Measurements from ENCODE around the gene CSRP1.
"Not testable (repeated sequence)": the region's sequence is repeated elsewhere in the genome, so short reads cannot be mapped to it uniquely, and the experiment has no call there.

The CSRP1 gene

DNA sequence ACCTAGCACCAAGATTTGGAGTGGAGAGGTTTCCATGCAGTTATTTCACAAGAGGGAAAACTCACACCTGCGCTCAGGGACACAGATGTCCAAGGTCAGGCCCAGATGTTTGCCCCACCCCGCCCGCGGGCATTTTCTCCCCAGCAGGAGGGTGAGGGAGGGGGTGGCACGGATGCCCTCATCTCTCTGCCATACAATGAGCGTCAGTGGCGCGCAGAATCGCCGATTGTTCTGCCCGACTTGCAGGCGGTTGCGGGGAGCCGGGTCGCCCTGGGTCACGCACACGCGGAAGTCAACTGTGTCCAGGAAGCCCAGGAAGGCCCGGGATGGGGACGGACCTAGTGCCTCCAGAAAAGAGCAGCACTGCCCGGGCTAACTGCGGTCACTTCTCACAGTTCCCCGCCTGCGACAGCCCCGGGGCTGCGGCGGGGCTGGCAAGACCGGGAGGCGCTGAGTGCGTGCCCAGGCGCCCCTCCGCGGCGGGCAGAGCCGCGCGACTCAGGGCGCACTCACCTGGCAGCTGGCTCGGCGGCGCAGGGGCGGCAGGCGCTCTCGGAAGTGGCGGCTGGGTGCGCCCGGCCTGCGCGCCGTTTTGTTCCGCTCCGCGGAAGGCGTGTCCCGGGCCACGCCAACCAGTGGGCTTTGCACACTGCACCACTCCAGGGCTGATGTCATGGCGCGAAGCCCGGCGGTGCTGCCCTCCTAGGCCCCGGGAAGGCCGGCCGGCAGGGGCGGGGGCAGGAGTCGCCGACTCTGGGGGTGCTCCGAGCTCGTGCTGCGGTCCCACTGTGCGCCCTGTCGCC, at the start of gene CSRP1:
Gene CSRP1, minus strand, starts transcription at position 567 of the 803 bp plus-strand sequence. CDS start 10,820 bp downstream, outside the sequence.
- peak within 1 kb of the TSS; percentile 64 for H3K4me3 ChIP-seq (ENCODE audit: low read depth, low read length)

DNA sequence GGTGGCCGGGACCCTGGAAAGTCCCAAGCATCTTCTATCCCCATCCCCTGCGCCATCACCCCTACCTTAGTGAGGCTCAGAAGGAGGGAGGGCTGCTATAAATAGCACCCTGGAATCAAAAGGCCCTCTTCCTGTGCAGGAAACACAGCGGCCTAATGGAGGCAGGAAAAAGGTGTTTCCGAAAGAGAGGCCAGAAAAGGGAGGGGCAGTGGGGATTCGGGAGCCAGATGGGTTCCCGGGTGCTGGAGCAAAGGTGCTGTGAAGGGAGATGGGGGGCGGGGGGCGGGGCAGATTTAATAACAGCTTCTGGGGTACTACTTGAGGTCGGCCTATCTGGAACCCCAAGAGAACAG, 48.6 kb upstream of the CSRP1 start:
- DNase-seq (ENCODE audit: low read depth): no peak
- H3K4me3 ChIP-seq (ENCODE audit: low read depth, low read length): no peak overlapping the region

More for the DNA sequence above, at the start of gene CSRP1:
- peak; percentile 59 for DNase-seq (ENCODE audit: low read depth)

DNA sequence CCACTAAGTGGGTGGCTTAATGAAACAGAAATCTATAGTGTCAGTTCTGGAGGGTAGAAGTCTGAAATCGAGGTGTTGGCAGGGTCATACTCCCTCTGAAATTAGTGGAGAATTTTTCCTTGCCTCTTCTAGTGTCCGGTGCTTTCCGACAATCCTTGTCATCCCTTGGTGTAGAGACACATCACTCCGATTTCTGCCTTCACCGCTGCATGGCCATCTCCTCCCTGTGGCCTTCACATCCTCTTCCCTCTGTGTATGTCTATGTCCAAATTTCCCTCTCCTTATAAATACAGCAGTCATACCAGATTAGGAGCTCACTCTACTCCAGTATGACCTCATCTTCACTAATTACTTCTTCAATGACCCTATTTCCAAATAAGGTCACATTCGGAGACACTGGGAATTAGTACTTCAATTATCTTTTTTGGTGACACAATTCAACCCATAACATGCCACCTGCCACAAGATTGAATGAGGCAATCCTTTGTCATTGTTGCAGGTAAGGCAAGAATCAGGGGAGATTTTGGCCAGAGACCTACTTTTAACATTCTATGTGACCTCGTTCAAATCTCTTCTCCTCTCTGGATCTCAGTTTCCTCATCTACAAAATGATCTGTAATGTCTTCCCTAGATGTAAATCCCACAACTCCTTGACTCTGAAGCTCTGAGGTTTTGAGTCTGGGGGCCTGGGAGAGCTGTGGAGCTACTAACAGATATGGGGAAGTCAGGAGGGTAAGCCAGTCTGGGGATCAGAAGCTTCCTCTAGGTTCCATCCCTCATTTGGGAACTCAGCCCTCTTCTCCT, 48.1 kb upstream of the CSRP1 start:
- no peak for DNase-seq (ENCODE audit: low read depth)
- no peak overlapping the region for H3K4me3 ChIP-seq (ENCODE audit: low read depth, low read length)

DNA sequence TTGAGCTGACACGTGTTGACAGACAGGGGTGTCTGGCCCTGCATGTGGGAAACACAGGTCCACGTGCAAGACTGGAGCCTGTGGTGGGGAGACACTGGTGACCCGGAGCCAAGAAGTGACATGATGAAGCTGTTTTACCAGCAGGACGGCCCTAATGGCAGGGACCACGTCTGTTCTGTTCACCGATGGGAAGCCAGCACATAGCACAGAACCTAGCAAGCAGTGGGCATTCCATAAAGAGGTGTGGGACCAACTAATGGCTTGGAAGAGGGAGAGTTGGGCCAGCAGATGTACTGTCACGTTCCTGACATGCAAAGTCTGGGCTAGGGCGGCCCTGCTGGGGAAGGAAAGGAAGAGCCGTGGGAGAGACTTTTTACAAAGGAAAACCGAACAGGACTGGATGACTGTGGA, 47.3 kb upstream of the CSRP1 start:
- H3K4me3 ChIP-seq (ENCODE audit: low read depth, low read length): no peak overlapping the region
- DNase-seq (ENCODE audit: low read depth): no peak

DNA sequence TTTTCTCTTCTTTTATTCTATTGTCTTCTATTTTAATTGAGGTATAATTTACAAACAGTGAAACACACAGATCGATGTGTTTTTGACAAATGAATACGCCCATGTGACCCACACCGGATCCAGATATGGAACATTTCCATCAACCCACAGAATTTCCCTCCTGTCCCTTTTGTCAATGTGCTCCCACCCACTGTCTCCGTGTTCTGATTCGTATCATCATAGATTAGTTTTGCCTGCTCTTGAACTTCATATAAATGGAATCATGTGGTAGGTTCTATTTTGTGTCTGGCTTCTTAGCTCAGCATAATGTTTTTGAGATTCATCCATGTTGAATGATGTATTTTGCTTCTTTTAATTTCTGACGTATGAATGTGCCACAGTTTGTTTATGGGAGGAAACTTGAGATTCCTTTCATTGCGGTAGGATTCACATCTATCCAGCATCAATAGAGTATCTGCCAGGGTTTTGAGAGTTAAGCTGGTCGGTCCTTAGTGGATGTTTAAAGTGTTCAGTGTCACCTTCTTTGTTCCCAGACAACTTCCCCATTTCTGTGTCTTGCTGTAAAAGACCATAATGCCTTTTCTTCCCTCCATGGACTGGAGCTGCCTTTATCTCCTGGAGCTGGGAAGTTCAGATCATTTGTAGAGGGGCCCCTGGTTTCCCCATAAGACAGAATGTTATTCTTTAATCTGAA, 46.7 kb upstream of the CSRP1 start:
- no peak for DNase-seq (ENCODE audit: low read depth)

DNA sequence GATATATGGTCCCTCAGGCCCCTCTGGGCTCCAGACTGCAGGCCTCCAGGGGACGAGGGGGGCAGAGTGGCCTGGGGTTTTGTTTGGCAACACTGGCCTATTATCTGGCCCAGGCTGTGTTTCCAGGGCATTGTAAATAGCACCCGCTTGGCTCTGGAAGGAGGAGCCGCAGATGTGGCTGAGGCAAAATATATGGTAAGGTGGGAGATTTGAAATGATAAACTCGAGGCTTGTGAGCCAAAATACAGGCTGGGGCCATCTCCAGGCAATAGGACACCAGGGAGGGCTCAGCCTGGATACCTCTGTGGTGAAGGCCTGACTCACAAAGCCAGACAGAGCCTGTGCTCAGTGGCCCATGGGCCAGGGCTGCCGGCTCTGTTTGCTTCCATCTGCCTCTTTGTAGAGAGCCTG, 46.0 kb upstream of the CSRP1 start:
- DNase-seq (ENCODE audit: low read depth): no peak
- no peak overlapping the region for H3K4me3 ChIP-seq (ENCODE audit: low read depth, low read length)

More for the DNA sequence above, 46.7 kb upstream of the CSRP1 start:
- H3K4me3 ChIP-seq (ENCODE audit: low read depth, low read length): no peak overlapping the region

DNA sequence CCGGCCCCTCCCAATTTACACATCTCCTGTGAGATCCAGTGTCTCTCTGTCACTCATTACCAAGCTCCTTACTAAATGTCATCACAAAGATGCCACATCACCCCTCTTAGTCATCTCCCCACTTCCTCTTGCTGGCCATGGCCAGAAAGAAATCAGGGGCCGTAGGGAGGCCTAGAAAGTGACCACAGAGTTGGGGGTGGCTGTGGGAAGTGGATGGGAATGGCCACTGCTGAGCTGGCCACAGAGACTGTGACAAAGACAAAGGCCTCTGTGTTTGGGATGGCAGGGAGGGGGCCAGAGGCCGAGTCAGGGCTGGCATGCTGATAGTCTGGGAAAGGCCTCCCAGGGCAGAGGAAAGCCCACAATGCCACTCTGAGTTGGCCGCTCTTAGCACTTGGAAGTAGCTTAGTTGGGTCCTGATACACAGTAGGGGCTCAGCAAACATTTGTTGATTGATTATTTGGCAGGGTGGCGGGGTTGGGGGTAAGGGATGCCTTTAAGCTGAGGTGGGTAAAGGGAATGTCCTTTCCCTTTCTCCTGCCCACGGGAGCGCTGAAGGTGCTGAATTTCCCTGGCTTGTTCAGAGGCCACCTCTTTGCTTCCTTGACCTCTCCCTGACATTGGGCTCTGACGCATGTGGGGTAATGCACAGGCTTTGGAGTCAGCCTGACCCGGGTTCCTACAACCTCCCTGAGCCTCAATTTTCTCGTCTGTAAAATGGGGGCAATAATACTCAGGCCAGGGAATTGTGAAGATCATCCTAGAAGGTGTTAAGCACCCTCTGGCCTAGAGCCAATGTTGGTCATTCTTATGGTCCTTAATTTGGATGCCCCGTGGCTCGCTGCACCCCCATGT, 45.2 kb upstream of the CSRP1 start:
- DNase-seq (ENCODE audit: low read depth): no peak
- H3K4me3 ChIP-seq (ENCODE audit: low read depth, low read length): no peak overlapping the region

DNA sequence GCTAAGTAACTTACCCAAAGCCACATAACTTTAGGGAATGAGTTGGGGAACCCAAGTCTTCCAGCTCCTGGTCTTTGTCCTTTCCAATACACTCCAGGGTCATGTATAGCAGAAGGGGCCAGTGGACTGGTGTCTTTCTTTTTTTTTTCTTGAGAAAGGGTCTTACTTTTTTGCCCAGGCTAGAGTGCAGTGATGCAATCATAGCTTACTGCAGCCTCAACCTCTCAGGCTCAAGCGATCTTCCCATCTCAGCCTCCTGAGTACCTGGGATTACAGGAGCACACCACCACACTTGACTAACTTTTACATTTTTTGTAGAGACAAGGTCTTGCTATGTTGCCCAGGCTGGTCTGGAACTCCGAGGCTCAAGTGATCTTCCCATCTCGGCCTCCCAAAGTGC, 44.2 kb upstream of the CSRP1 start:
- DNase-seq (ENCODE audit: low read depth): no peak
- H3K4me3 ChIP-seq (ENCODE audit: low read depth, low read length): no peak overlapping the region

DNA sequence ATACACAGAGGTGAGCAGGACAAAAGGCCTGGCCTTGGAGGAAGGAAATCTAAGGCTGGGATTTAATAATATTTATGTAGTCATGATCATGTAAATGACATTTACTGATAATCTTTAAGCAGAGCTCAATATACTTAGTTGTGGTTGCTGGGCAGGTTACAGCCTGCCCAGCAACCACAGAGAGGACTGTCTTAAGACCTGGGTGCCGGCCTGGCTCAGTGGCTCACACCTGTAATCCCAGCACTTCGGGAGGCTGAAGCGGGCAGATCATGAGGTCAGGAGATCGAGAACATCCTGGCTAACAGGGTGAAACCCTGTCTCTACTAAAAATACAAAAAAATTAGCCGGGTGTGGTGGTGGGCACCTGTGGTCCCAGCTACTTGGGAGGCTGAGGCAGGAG, 42.6 kb upstream of the CSRP1 start:
- not testable (repeated sequence) for H3K4me3 ChIP-seq (ENCODE audit: low read depth, low read length)

DNA sequence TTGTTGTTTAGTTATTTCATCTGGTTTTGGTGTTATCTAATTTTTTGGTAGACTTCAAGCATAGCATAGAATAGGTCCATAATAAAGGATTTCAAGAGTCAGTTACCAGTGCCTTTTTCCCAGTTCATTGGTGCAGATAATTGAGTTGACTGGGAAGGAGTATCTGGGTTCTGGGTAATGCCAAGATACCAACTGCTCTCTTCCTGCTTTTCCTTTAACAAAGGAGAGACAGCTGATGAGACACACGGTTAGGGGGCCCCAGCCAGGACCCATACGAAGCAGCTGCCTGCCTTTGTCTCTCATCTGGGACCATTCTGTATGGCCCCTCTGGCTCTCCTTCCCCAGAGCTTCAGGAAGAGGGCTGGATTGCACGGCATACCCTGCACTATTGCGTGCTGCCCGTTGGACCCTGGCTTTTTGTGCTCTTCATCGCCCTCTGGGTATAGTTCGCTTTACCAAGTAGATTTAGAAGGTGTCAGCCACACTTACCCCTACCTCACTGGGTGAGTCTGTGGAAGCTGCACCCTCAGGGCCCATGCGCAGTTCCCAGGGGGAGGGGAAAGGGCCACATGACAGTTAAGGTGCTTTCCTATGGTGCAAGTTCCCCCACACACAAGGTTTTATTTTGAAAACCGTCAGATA, 39.0 kb upstream of the CSRP1 start:
- no peak overlapping the region for H3K4me3 ChIP-seq (ENCODE audit: low read depth, low read length)
- DNase-seq (ENCODE audit: low read depth): no peak

More for the DNA sequence above, 42.6 kb upstream of the CSRP1 start:
- not testable (repeated sequence) for DNase-seq (ENCODE audit: low read depth)

DNA sequence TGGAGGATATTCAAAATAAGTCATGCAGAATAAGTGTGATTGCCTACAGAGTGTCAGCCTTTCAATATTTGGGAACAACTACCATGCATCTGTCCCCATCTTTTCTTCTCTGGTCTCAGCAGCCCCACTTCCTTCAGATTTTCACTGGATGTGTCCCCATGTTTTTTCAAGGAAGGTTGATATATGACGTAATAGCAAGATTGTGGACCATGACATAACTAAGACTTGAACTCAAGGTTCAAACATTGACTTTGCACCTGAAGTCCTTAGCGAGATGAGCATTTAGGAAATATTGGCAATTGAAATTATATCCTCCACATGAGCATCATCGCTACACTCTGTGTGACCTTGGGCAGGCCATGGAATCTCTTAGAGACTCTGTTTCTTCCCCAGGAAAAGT, 37.8 kb upstream of the CSRP1 start:
- H3K4me3 ChIP-seq (ENCODE audit: low read depth, low read length): no peak overlapping the region
- no peak for DNase-seq (ENCODE audit: low read depth)

DNA sequence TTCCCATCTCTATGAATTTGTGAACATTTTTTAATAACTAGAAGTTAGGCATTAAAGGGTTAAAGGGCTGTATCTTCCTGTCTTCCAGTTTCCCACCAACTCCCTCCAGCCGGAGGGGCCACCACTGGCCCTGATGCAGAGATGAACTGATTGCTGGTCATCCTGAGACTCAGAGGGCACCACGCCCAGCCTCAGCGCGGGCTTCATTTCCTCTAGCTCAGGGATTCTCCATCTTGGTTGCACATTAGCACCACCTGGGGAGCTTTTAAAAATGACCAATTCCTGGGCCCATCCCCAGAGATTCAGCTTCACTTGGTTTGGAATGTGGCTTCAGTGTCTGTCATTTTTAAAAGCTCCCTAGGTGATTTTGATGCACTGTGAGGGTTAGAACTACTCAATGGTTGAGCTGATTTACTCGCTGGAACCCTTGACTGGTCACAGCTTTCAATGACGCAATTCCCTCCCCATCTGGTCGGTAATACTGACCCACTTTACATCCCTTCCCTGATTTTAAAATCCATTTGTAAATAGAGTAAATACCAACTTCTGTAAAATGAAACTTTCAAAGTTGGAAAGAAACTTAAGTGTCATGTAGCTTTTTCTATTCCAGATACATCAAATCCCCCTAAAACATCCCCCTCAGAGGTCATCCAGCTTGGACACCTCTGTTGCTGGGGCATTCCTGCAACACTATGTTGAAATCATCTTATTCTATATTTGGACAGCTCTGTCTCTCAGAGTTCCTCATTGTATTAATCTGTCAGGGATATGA, 37.1 kb upstream of the CSRP1 start:
- no peak overlapping the region for H3K4me3 ChIP-seq (ENCODE audit: low read depth, low read length)
- DNase-seq (ENCODE audit: low read depth): no peak

DNA sequence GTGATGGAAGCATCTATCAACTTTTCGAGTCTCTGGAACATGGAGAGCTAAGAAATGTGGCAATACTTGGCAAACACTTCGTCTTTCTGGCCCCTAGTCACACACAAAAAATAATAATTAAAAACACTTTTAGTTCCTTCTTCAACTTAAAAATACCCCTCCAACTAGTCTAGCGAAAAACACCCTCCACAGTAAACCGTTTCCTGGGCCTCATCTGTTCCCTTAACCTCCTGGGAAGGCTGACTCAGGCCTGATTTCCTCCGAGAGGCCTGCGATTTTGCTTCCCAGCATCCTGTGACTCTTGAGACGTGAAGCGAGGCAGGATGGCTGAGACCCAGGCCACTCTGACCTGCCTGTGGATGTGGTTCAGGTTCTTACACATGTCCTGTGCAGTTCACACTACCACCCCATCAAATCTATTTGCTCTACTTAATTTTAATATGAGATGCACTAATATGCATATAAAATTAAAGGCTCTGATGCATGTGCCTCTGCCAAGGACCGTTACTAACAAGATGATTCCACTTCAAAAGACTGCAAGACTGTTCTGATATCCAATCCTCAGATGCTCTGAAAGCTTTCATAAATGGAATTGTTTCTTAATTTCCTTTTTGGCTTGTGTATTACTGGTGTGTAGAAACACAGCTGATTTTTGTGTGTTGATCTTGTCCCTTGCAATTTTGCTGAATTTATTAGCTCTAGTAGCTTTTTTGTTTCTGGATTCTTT, 35.5 kb upstream of the CSRP1 start:
- peak overlapping the region; percentile 86 for H3K4me3 ChIP-seq (ENCODE audit: low read depth, low read length)
- DNase-seq (ENCODE audit: low read depth): no peak

DNA sequence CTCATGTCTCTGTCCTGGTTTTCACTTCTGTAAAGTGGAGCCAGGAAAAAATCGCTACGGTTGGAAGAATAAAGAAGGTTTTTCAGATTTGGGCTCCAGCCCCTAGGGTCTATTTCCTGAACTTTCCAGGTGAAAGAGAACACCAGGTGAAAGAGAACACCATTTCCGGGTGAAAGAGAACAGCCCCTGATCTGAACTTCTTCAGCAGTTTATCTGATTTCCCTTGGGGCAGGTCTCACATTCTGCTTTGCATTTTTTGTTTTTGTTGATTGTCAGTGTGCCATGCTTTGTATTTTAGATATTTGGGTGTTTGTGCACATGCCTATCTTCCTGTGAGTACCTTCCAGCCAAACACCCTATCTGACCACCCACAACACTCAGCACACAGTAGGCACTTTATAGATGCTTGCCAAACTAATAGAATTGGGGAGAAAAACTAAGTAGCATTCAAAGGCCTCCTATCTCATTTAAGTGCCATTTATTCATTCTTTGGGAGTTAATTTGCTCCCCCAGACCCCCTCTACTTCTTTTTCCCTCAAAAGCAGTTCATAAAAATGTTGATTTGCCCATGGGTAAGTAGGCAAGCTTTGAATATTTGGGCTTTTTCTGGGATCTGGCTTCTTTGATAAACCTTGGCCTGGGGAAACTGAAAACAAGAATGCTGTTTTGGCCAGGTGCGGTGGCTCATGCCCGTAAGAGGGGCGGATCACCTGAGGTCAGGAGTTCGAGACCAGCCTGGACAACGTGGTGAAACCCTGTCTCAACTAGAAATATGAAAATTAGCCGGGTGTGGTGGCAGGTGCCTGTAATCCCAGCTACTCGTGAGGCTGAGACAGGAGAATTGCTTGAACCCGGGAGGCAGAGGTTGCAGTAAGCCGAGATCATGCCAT, 34.2 kb upstream of the CSRP1 start:
- DNase-seq (ENCODE audit: low read depth): no peak
- peak overlapping the region; percentile 86 for H3K4me3 ChIP-seq (ENCODE audit: low read depth, low read length)

DNA sequence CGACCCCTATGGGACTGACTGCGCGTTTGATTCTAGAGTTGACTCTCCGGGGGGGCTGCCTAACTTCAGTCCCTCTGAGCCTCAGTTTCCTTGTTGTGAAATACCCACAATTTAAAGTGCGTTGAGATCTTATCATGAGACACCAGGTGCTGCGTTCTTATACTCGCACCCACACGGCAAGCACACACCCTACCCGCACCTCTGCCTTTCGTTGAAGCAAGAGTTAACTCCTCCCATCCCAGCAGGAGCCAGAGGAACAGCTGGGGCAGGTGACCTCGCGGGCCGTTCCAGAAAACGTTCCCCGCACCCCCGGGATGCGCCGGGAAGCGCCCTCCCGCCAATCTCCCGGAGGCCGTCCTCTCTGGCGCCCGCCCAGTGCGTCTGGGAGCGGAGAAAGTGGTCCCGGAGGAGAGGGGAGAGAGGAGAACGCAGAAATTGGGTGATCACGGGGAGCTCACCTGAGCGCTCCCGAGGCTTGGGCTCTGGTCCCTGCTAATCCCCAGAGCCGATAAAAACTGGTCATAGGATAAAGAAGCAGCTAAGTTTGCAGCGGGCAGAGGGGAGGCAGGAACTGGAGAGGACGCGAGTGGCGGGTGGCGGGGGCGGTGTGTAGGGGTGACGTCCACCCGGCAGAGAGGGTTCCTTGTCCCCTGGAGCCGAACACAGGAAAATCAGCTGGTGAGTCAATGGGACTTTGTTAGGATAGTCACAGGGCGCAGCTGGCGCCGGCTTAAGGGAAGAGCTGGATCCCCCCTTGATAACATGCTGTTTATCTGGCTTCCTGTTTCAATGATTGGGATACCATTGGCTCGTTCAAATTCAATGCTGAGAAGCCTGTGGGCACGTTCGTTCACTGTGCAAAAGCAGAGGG, 32.9 kb upstream of the CSRP1 start:
- peak overlapping the region; percentile 86 for H3K4me3 ChIP-seq (ENCODE audit: low read depth, low read length)
- no peak for DNase-seq (ENCODE audit: low read depth)

Measured in skeletal muscle cell (primary cell).